H1 (cell line): ENCODE results near the gene SNAPIN. TPM values are rescaled to one million over a fixed set of nuclear protein-coding genes. Genes with fewer than 3 reads are reported as not detected.
A peak's percentile ranks its signal among the peaks of the same experiment; 100 is the strongest.

ENCODE experiments used
- CTCF ChIA-PET: fragments of 300-600 bp; sonication (Branson Sonifier 250); formaldehyde crosslinking; loops from one replicate; lab custom pipeline; 2021; ENCODE audit not compliant: partially characterized antibody; lab: Charles Lee
- POLR2A ChIA-PET: fragments of 300-600 bp; sonication (Branson Sonifier 250); formaldehyde crosslinking; loops from one replicate; lab custom pipeline; 2021; ENCODE audit warnings: inconsistent platforms; ENCODE audit not compliant: partially characterized antibody; lab: Charles Lee
- DNase-seq, 2 experiments: peaks; one replicate each; pipeline versions ENCODE4 v3.0.0 to v3.0.0-alpha.2; 2010 to 2022; ENCODE audit warnings: low spot score in 2 of 2, low read depth in 1 of 2, mixed read lengths in 1 of 2
- FAIRE-seq: peaks from 2 replicates; lab custom pipeline; 2011; peaks lifted over from hg19 to GRCh38; lab: Jason Lieb, UNC
- H2AFZ ChIP-seq: 2 replicates; pipeline ENCODE4 v1.8.1; 2012; ENCODE audit warnings: low read length, inconsistent platforms
- H2AK5ac ChIP-seq: 2 replicates; pipeline ENCODE4 v1.6.1; 2013; ENCODE audit warnings: low read depth, low read length
- H2BK120ac ChIP-seq: replicated peaks from 2 replicates; pipeline ENCODE3; 2013; ENCODE audit warnings: low read depth, low read length, inconsistent platforms
- H2BK12ac ChIP-seq: 2 replicates; pipeline ENCODE4 v1.6.1; 2013; ENCODE audit warnings: low read depth, low read length
- H2BK15ac ChIP-seq: 2 replicates; pipeline ENCODE4 v1.6.1; 2013; ENCODE audit warnings: low read length
- H2BK20ac ChIP-seq: 2 replicates; pipeline ENCODE4 v1.6.1; 2013; ENCODE audit warnings: low read length
- H2BK5ac ChIP-seq: 2 replicates; pipeline ENCODE4 v1.6.1; 2013; ENCODE audit warnings: low read depth, low read length
- H3K14ac ChIP-seq: 2 replicates; pipeline ENCODE4 v1.6.1; 2013; ENCODE audit warnings: inconsistent platforms; ENCODE audit not compliant: insufficient read length
- H3K18ac ChIP-seq: 2 replicates; pipeline ENCODE4 v1.6.1; 2013; ENCODE audit warnings: low read length; ENCODE audit errors: extremely low read depth
- H3K23ac ChIP-seq: 2 replicates; pipeline ENCODE4 v1.6.1; 2013; ENCODE audit warnings: inconsistent platforms; ENCODE audit not compliant: insufficient read length
- H3K23me2 ChIP-seq: 2 replicates; pipeline ENCODE4 v1.6.1; 2013; ENCODE audit warnings: low read depth, low read length
- H3K27ac ChIP-seq: 2 replicates; pipeline ENCODE4 v1.6.1; 2011; ENCODE audit warnings: low read depth, low read length, inconsistent platforms
- H3K27me3 ChIP-seq, 4 experiments: replicated peaks in 1 of 4; 1 replicate in 1 of 4; 2 replicates in 3 of 4; pipeline versions ENCODE4 v1.6.1 to v1.8.1; 2011 to 2013; ENCODE audit warnings: low read length in 3 of 4, mild to moderate bottlenecking in 3 of 4, inconsistent platforms in 2 of 4, mixed read lengths in 2 of 4, moderate library complexity in 1 of 4; ENCODE audit not compliant: control insufficient read depth in 3 of 4, insufficient read depth in 3 of 4; ENCODE audit errors: extremely low read depth in 1 of 4
- H3K36me3 ChIP-seq, 4 experiments: 2 replicates each; pipeline versions ENCODE4 v1.6.1 to v1.8.1; 2011 to 2013; ENCODE audit warnings: mild to moderate bottlenecking in 4 of 4, low read length in 3 of 4, moderate library complexity in 2 of 4, control low read depth in 1 of 4, inconsistent platforms in 1 of 4; ENCODE audit not compliant: insufficient read depth in 4 of 4, control insufficient read depth in 2 of 4
- H3K4ac ChIP-seq: replicated peaks from 2 replicates; pipeline ENCODE3; 2013; ENCODE audit warnings: low read length, low read depth, mixed read lengths, inconsistent platforms; ENCODE audit not compliant: insufficient read length
- H3K4me1 ChIP-seq, 4 experiments: replicated peaks in 1 of 4; 1 replicate in 1 of 4; 2 replicates in 3 of 4; pipeline versions ENCODE4 v1.6.1 to v1.8.1; 2011 to 2013; ENCODE audit warnings: low read length in 3 of 4, inconsistent platforms in 2 of 4, mixed read lengths in 1 of 4; ENCODE audit not compliant: insufficient read depth in 4 of 4, control insufficient read depth in 3 of 4
- H3K4me2 ChIP-seq, 2 experiments: 2 replicates each; pipeline versions ENCODE4 v1.6.1 to v1.8.1; 2011 to 2013; ENCODE audit warnings: low read depth in 2 of 2, low read length in 2 of 2, control low read depth in 1 of 2, inconsistent platforms in 1 of 2, mild to moderate bottlenecking in 1 of 2; ENCODE audit not compliant: insufficient read depth in 1 of 2
- H3K4me3 ChIP-seq, 4 experiments: fragments of 200-600, 300-600 bp in 1 of 4; sonication (generic), shearing (Covaris generic), sonication (Bioruptor Twin) in 1 of 4; 2 replicates each; pipeline versions ENCODE4 v1.5.1 to v1.8.1; 2011 to 2016; ENCODE audit warnings: low read length in 4 of 4, low read depth in 3 of 4, control low read depth in 2 of 4, inconsistent platforms in 2 of 4, mild to moderate bottlenecking in 2 of 4, mixed read lengths in 1 of 4, moderate library complexity in 1 of 4; ENCODE audit not compliant: insufficient read depth in 2 of 4; ENCODE audit errors: extremely low read depth in 1 of 4
- H3K56ac ChIP-seq: replicated peaks from 2 replicates; pipeline ENCODE3; 2013; ENCODE audit warnings: low read depth, mild to moderate bottlenecking, mixed read lengths, low read length, inconsistent platforms; ENCODE audit not compliant: insufficient read length
- H3K79me1 ChIP-seq: 2 replicates; pipeline ENCODE4 v1.6.1; 2013; ENCODE audit warnings: low read depth, low read length, control low read depth
- H3K79me2 ChIP-seq, 2 experiments: 2 replicates each; pipeline versions ENCODE4 v1.6.1 to v1.8.1; 2012 to 2013; ENCODE audit warnings: low read length in 2 of 2, mild to moderate bottlenecking in 2 of 2, inconsistent platforms in 1 of 2; ENCODE audit not compliant: insufficient read depth in 2 of 2, control insufficient read depth in 1 of 2
- H3K9ac ChIP-seq, 4 experiments: replicated peaks in 1 of 4; 1 replicate in 1 of 4; 2 replicates in 3 of 4; pipeline versions ENCODE4 v1.6.1 to v1.8.1; 2011 to 2013; ENCODE audit warnings: low read depth in 3 of 4, low read length in 3 of 4, control low read depth in 2 of 4, mild to moderate bottlenecking in 2 of 4, moderate library complexity in 2 of 4, inconsistent platforms in 1 of 4; ENCODE audit errors: extremely low read depth in 1 of 4
- H3K9me3 ChIP-seq, 2 experiments: 2 replicates each; pipeline versions ENCODE4 v1.6.1 to v1.8.1; 2012 to 2013; ENCODE audit warnings: mild to moderate bottlenecking in 2 of 2, moderate library complexity in 2 of 2, control low read depth in 1 of 2, inconsistent platforms in 1 of 2, low read depth in 1 of 2, low read length in 1 of 2, mixed read lengths in 1 of 2; ENCODE audit not compliant: insufficient read depth in 2 of 2
- H4K20me1 ChIP-seq, 2 experiments: replicated peaks in 1 of 2; 2 replicates each; pipeline versions ENCODE3 to v1.8.1; 2011 to 2013; ENCODE audit warnings: inconsistent platforms in 2 of 2, low read length in 2 of 2, mild to moderate bottlenecking in 1 of 2; ENCODE audit not compliant: insufficient read depth in 2 of 2, control insufficient read depth in 1 of 2
- H4K5ac ChIP-seq: 2 replicates; pipeline ENCODE4 v1.6.1; 2013; ENCODE audit warnings: low read length, low read depth, mixed read lengths, inconsistent platforms; ENCODE audit not compliant: insufficient read length
- H4K8ac ChIP-seq: 2 replicates; pipeline ENCODE4 v1.8.0; 2013; ENCODE audit warnings: mild to moderate bottlenecking, moderate library complexity, low read length, inconsistent platforms; ENCODE audit not compliant: insufficient read depth; ENCODE audit errors: extremely low read depth
- H4K91ac ChIP-seq: replicated peaks from 2 replicates; pipeline ENCODE3; 2013; ENCODE audit warnings: low read length, mixed read lengths, inconsistent platforms; ENCODE audit not compliant: insufficient read length
- CHD1 ChIP-seq: IDR thresholded peaks from 2 replicates; pipeline ENCODE4 v1.6.1; 2012; ENCODE audit warnings: low read depth, low read length, improper control_type of control experiment
- CHD2 ChIP-seq: IDR thresholded peaks from 2 replicates; pipeline ENCODE4 v1.6.1; 2012; ENCODE audit warnings: low read length, improper control_type of control experiment
- E2F6 ChIP-seq: IDR thresholded peaks from 2 replicates; pipeline ENCODE4 v1.6.1; 2012; ENCODE audit warnings: inconsistent platforms
- YY1 ChIP-seq: IDR thresholded peaks from 2 replicates; pipeline ENCODE4 v1.6.1; 2011; ENCODE audit warnings: low read depth, mild to moderate bottlenecking, low read length
- WGBS, 2 experiments: shearing (Covaris generic) in 1 of 2; methylation state at CpG; one replicate each; pipeline versions ENCODE4 v1.1.6 to v1.1.7; 2013 to 2015; ENCODE audit warnings: low lambda C conversion rate in 2 of 2, mixed read lengths in 2 of 2, inconsistent platforms in 1 of 2, low coverage in 1 of 2, missing lambda C conversion rate in 1 of 2; ENCODE audit not compliant: insufficient replicate concordance in 2 of 2, insufficient coverage in 1 of 2, insufficient read length in 1 of 2; ENCODE audit errors: extremely low coverage in 1 of 2, missing lambda C conversion rate in 1 of 2; 5-methylcytosine and 5-hydroxymethylcytosine counted together
- polyA plus RNA-seq, 7 experiments: library from polyadenylated mRNA; depleted of rRNA in 3 of 7; stranded (reverse) in 5 of 7; unstranded in 2 of 7; fragments of >200 nt in 5 of 7; fragments of 200-250 nt in 2 of 7; gene quantifications; 1 replicate in 5 of 7; 2 replicates in 1 of 7; 4 replicates in 1 of 7; pipeline versions ENCODE4 v1.2.1 to v1.2.3, GENCODE V29; 2011 to 2013; ENCODE audit warnings: missing spikeins in 2 of 7, mixed read lengths in 2 of 7
- total RNA-seq: library from RNA; stranded (reverse); fragmentation: NEBNext Ultra II Directional; extraction: Animal tissue kit (Norgen Biotek cat#: 25700); gene quantifications from 2 replicates; pipeline ENCODE4 v1.2.1, GENCODE V29; 2021

SNAPIN gene
- total and polyA plus RNA-seq, 2 of the 8 experiments (the other 6 are each of a cell fraction or from before 2014, with no cell fraction given): 25.7 to 31.1 TPM

- H3K14ac ChIP-seq: no peak overlapping the region
- H2BK12ac ChIP-seq: peak overlapping the region; percentile 92; the same call in 1 of the 2 replicates
- no peaks in the 10 kb centered on the region for H3K79me2 ChIP-seq
- no peak overlapping the region for H3K23ac ChIP-seq
- 94% methylated on average over 6 of the region's 6 CpGs; no CpG with 5 or more reads in 1 of the 2 experiments for WGBS, 2 experiments
- TF ChIP-seq CHD1 (no peak), E2F6 (no peak), CHD2 (no peak), YY1 (no peak)
- H2AK5ac ChIP-seq: no peak overlapping the region
- H3K79me1 ChIP-seq: no peaks in the 10 kb centered on the region
- H3K9ac ChIP-seq: no peak overlapping the region
- H3K4ac ChIP-seq: no peak overlapping the region
- H4K20me1 ChIP-seq: no peaks in the 10 kb centered on the region
- H3K56ac ChIP-seq: no peak overlapping the region
- H2BK15ac ChIP-seq: peak overlapping the region; percentile 36
- no peak overlapping the region for H3K4me2 ChIP-seq
- H2AFZ ChIP-seq: no peak overlapping the region
- H2BK120ac ChIP-seq: no peak overlapping the region
- DNase-seq (no peak), FAIRE-seq (no peak)
- H3K27me3 ChIP-seq: no peaks in the 10 kb centered on the region; a peak in 1 of 7 replicates
- H3K18ac ChIP-seq: no peak overlapping the region
- H4K91ac ChIP-seq: no peak overlapping the region
- no peak overlapping the region for H3K4me3 ChIP-seq
- H2BK20ac ChIP-seq: no peak overlapping the region
- H3K9me3 ChIP-seq: no peaks in the 10 kb centered on the region
- no peak overlapping the region for H4K8ac ChIP-seq
- H2BK5ac ChIP-seq: no peak overlapping the region; the same call in 1 of the 2 replicates
- H3K23me2 ChIP-seq: peaks cover 3% of the 10 kb centered on the region; the same call in 1 of the 2 replicates
- ChIA-PET POLR2A (interaction anchor here (0.6 to 15.3 kb wide), 2 partner anchors 19 to 166 kb away, joined by 3 to 261 read pairs; partner anchors contain the start of genes CHTOP, S100A1, S100A13 and SLC27A3), CTCF (interaction anchor here (0.9 to 15.9 kb wide), 4 partner anchors 18 to 76 kb away, joined by 3 to 224 read pairs (median 5); partner anchors contain the start of gene S100A13)
- H3K36me3 ChIP-seq: no peaks in the 10 kb centered on the region
- no peak overlapping the region for H3K27ac ChIP-seq
- H3K4me1 ChIP-seq: peaks cover 0 to 35% (median 21%) of the 10 kb centered on the region in 4 experiments; a peak in 6 of 7 replicates
- no peak overlapping the region for H4K5ac ChIP-seq
Measured at GRCh38 chr1:153609585-153609907, 49.0 kb upstream of the SNAPIN start.
